Stimulated activated CD4-positive, alpha-beta T cell treated with anti-CD3 and anti-CD28 coated beads, TNF-alpha, amount 100 ng/mL, for 1 hour (primary cell): Measurements from ENCODE around the gene RCOR1.

ENCODE experiments used
- DNase-seq, 3 donors: peaks; one replicate each; pipeline ENCODE4 v3.0.0-alpha.2; 2020; ENCODE audit warnings: low read depth in 3 of 3, low spot score in 1 of 3

The RCOR1 gene

DNA sequence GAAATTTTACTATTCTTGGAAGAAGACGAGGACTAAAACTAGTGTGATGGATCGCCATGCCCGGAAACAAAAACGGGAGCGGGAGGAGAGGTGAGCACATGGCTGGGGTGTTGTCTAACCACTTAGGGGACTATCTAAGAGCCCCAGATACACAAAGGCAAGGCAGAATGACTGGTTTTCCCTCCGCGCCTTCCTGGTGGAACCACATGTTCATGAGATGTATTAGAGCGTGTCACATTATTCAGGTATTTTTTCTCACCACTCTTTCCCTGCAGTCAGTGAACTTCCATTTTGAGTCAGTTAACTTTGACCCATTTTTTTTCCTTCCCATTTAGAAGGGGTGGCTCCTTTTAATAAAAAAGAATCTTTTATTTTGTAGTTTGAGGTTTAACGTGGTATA, 116.0 kb downstream of the RCOR1 start:
- no peak for DNase-seq

DNA sequence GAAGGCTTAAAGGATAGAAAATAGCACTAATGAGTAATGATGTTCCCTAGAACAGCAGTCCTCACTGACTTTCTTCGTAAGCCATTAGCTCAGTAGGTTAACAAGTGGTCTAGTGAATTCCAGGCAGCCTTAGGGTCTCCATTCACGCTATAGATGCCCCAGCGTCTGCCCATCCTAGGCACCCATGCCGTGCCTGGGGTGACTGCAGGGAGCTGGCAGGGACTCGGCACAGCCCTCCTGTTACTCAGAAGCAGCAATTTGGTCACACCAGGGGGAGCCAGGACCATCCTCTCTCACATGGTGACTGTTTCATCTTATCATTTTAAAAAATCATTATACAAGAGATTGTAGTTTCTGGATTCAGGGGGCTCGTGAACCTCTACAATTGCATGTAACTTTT, 118.8 kb downstream of the RCOR1 start:
- no peak for DNase-seq

DNA sequence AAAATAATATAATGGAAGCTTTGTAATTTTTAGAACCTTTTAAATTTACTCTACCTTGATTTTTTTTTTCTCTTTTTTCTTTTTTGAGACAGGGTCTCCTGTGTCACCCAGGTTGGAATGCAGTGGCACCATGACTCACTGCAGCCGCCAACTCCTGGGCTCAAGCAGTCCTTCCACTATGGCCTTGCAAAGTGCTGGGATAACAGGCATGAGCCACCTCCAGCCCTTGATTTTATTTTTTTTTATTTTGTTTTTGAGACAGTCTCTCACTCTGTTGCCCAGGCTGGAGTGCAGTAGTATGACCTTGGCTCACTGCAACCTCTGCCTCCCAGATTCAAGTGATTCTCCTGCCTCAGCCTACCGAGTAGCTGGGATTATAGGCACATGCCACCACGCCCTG, 119.5 kb downstream of the RCOR1 start:
- DNase-seq = no peak

DNA sequence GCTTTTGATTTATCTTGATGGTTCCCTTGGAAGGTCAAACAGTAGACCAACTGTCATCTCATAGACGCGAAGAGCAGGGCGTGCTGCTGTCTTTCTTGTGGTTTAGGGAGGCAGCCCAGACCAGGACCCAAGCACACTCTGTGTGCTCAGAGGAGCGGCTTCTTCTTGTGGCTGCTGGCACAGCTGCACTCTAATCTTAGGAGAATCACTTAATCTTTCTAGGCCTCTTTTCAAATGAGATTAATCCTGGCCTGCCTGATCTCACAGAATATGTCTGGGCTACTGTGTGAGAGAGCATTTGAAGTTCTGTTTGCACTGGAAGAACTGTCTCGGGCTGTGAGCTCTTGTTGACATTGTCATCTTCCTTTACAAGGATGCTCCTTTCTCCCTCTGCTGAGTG, 124.8 kb downstream of the RCOR1 start:
- DNase-seq = no peak

DNA sequence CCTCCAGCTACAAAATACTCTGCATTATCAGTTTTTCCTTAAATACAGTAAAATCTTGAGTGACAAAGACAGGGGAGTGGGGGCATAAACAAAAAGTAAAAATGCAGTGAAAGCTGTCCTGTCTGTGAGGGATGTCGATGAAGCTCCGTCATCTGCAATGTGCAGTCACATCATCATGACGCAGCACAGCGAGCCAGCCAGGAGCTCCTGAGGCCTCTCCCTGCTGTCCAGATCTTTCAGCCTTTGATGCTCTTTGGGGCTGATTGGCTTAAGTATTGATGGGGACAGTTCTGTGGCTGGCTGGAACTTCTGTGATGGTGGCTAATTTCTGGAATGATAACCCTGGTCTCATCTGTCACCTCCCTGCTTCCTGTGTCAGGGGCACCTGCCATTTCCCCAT, 130.2 kb downstream of the RCOR1 start:
- DNase-seq = no peak

DNA sequence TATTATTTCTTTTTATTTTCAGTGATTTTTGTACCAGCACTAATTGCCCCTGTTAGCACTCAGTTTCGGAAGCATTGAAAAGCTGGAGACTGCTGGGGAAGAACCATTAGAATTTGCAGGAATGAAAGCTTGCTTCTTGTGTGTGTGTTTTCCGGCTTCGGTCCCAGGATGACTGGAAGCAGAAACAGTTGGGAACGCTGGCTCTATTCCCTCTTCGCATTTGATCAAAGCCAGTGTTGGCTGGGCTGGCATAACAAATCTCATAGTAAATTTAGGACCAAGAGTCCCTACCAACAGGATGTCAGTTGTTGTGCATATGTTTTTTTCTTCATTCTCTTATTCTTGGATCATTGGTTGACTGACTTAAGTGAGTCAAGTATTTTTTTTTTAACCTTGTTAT, 131.2 kb downstream of the RCOR1 start:
- DNase-seq = no peak

DNA sequence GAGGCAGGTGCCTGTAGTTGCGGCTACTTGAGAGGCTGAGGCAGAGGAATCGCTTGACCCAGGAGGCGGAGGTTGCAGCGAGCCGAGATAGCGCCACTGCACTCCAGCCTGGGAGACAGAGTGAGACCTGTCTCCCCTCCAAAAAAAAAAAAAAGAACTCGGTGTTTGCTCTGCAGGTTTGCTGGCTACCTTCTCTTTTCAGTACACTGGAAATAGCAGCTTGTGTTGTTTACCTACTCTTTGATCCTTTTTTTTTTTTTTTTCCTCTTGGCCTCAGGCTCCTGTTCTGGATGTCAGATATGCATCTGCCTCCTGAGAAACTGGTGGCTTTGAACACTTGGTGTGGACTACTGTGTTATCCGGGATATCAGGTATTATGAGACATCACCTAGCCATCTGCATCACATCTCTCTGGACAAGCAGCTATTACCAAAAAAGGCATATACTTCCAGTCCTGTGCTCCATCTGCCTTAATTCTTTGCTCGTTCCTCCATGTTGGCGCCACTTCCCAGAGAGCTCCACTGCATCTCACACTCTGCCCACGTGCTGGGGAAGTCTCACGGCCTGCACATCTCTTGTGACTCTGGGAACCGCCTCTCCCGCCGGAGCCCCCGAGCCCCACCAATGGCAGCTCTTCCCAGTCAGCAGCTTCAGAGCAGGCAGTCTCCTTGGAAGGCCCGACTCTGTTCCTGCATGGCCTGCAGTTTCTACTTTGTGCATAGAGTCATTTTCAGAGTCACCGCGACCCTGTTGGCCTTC, 133.9 kb downstream of the RCOR1 start:
- no peak for DNase-seq

DNA sequence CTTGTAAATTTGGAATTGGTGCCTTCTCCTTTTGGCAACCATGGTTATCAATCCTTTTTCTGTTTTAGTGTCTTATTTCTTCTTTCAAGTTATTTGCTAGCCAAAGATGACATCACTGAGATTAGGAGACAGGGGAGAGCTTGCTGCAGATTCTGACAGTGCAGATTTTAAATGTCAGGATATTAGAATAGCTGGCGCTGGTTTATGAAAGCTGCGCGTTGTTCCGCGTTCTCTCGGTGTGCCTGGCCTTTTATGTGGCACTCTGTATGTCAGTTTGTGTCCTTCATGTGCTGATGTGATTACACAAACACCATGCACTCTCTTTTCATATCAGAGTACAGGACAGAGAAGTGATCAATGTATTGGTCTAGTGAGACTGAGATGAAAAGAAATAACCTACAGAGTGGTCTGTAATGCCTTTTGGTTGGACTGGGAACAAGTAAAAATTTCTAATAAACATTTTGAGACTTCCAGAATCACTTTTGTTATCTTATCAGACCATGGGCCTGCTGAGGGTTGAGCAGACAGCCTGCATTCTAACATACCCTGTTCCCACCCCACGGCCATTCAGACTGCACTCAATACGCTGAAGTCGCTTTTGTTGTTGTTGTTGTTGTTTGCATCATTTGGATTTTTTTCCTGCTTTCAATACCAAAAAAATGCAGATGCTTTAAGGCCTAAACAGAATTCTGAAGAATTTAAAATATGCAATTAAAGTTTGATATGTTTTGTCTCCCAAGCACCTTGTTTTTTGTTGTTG, 135.1 kb downstream of the RCOR1 start:
- no peak for DNase-seq

DNA sequence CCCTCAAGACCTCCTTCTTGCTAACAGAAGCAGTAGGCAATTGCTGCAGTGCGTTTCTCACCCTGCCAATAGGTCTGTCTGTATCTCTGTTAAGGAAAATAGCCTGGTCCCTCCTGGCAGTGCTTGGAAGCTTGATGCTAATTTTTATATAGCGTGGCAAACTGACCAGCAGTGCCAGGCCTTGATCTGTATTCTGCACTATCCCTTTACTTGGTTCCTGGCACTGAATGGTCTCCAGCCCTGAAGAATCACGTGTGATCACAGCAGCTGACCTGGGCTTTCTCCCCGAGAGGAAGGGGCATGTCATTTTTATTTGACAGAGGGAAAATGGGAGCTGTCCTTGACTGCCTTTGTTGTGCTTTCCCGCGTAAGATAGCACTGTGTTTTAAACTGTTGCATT, 136.1 kb downstream of the RCOR1 start:
- no peak for DNase-seq

DNA sequence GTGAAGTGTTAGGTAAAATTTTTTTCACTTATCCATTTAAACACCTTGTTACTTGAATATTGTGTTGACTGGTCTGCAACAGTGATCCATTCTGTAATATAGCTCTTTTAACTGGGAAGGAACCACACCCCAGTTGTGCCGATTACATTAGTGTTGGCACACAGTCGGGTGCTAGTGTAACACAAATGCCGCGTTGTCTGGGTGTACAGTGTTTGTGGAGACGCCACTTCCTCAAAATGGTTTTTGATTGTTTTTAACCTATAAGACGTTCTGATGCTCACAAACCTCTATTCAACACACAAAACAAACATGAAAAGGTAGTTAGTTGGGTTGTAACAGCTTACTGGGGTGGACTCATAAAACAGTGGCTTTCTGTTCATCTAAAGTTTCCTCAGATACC, 136.8 kb downstream of the RCOR1 start:
- no peak for DNase-seq

DNA sequence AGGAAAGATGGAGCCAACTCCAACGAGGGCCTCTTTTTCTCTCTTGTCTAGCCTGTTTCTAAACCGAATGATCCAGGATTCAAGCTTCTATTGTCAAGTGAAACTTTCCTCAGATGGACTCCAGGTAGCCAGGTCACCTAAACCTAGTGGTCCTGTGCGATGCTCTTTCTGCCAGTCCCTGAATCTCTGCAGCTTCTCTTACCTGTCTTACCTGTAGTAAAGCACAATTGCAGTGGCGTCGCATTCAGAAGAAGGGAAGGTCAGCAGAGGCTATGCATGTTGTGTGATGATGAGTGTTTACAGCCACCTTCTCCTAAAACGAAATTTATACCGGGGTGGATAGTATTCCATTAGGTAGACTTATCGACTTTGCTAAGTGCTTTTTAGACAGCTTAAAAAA, 137.4 kb downstream of the RCOR1 start:
- DNase-seq = no peak

DNA sequence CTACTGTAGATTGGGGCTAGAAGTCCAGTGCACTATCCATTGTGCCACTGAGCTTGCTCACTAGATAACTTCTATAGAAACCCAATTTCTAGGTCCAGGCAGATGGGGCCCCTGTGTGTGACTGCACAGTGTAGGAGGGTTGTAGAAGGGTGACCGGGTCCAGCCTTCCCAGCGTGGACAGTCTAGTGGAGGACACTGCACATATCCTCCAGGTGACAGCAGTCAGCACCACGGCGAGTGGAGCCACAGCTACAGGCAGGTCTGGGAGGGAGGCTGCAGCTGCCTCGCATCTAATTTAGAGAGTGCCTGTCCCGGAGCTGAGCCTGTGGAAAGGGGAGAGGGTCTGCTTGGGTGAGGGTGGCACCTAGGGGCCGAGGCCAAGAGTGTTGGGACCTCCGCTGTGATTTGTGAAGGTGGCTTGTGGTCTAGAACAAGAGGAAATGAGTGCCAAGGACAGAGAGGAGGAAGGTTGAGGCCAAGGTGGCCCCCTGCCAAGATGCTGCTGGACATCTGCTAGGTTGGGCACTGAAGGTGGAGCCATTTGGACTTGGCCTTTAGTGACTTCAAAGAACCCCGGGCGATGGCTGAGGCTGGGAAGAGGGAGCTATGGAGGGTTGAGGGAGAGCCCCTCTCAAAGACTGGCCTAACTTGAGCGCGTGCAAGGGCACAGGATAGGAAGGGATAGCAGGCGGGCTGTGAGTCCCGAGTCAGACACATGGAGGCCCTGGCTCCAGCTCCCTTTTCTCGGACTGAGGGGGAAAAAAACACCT, 138.8 kb downstream of the RCOR1 start:
- no peak for DNase-seq

DNA sequence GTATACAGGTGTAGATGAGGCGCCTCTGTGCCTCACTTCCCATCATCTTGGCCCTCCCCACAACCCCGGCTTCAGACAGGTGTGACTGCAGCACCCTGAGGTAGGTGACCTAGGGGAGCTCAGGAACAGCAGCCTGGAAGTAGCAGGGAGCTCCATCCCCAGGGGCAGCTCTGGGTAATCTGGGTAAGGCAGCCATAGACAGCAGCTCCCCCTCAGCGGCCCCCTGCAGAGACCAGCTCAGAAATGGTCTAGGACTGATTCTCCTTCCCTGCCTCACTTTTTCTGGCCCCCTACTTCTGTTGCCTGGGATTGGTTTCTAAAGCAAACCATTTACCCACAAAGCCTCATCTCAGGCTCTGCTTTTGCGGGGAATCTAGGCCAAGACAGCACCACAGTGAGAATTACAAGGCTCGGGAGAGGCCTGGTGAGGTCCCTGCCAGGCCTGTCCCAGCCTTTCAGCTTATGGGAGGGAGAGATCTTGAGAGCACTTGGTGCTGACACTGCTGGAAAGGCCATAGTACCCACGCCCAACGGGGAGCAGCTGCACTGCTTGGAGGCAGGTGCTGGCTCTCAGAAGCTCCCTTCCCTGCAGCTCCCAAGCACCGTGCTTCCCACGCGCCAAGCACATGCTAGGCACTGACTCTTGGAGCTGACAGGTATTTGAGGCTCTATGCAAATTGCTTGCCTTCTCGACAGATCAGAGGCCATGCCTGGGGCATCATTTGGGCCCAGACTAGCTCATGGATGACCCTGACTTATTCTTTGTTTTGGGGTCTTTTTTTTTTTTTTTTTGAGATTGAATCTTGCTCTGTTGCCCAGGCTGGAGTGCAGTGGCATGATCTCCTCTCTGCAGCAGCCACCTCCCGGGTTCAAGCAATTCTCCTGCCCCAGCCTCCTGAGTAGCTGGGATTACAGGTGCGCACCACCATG, 139.7 kb downstream of the RCOR1 start:
- DNase-seq = no peak

DNA sequence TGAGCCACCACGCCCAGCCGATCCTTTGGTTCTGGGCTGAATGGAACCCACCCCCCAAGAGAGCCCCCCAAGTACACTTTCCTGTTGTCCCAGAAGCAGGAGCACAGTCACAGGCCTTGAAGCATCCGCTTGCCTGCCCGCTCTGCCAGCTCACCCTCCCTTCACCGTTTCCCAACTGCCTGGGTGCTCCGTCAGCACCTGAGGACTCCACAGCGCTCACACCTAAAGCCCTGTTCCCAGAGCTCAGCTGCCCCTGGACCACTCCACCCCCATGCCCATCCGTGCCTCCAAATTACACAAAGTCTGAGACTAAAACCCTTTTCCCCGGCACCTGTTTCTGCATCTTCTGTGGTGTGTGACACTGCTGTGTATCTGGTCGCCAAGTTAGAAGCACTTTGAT, 140.5 kb downstream of the RCOR1 start:
- DNase-seq = no peak

DNA sequence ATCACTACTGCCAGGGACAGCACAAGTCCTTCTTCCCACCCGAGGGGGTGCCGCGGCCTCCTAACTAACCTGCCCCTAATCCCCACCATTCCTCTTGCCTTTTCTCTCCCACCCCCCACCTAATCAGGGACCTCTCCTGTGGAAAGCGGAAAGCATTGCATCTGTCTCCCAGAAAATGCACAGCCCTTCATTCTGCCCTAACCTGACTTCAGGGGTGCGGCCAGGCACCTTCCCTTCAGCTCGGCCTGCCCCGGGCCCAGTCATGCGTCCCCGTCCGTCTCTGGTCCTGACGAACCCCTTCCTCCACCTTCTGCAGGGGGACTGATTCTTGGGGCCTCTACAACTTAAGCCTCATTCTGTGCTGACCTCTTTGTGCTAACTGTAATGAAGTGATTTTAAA, 140.9 kb downstream of the RCOR1 start:
- no peak for DNase-seq

DNA sequence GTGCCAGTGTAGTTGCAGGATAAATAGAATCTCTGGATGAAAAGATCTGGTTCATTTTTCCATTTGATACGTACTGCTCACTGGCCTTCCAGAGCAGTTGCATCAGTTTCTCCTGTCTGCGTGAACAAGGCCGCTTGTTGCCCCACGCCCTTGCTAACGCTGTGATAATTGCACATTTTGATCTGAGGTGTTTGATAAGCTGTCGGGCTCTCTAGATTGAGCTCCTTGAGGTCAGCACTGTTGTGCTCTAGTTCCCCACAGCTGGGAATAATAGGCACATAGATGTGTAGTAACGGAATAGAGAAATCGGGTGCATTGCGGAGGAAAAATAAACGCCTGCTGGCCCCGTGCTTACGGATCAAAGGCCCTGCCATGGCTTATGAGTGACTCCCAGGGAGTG, 142.0 kb downstream of the RCOR1 start:
- no peak for DNase-seq

DNA sequence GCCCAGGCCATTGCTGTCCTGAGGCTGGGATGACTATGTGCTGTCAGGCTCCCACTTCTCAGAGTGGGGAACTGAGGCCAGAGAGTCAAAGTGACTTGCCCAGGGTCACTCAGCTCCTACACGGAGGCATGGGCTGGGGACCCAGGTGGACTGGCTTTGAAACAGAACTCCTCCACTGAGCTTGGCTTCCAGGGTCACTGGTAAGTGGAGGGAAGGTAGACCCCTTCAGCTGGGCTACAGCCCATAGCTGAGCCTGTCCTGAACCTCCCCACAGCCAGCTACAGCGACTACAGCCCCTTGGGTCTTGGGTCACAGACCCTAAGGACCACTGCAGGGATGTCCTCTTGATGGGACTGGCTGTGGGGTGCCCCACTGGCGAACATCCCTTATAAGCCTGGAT, 144.5 kb downstream of the RCOR1 start:
- no peak for DNase-seq

DNA sequence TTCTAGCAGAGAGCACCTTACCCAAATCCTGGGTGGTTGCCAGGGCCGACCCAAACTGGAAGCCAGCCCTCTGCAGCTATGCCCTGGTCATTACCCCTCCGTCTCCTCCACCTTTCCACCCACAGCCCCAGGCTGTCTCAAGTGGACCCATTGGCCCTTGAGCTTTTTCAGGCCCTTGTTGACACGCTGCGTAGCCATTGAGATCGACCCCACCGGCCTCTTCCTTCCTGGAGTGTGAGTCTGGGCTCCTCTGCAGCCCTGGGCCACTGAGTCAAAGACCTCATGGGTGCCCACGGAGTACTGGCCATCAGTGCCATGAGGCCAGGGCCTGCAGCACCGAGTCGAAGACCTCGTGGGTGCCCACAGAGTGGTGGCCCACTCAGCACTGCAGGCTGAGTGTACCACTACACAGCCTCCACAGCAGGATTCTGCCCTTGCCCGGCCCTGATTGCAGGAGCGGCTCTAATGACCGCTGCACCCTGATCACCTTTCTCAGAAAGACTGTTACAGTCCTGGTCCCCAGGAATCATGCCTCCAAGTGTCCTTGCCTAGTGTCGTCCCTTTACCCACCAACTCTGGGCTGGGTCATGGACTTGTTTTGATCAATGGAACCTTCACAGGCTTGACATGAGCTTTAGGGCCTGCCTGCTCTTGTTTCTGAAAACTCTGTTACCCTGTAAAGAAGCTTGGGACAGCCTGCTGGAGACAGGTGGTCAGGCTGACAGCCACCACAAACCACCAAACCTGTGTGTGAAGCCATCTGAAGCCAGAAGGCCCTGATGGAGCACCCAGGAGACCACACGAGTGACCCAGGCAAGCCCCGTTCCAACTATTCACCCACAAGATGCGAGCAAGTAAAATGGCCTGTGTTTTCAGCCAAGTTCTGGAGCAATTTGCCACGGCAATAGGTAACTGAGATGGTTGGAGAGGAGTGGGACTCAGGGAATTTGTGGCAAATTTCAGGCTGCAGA, 145.2 kb downstream of the RCOR1 start:
- DNase-seq = no peak

DNA sequence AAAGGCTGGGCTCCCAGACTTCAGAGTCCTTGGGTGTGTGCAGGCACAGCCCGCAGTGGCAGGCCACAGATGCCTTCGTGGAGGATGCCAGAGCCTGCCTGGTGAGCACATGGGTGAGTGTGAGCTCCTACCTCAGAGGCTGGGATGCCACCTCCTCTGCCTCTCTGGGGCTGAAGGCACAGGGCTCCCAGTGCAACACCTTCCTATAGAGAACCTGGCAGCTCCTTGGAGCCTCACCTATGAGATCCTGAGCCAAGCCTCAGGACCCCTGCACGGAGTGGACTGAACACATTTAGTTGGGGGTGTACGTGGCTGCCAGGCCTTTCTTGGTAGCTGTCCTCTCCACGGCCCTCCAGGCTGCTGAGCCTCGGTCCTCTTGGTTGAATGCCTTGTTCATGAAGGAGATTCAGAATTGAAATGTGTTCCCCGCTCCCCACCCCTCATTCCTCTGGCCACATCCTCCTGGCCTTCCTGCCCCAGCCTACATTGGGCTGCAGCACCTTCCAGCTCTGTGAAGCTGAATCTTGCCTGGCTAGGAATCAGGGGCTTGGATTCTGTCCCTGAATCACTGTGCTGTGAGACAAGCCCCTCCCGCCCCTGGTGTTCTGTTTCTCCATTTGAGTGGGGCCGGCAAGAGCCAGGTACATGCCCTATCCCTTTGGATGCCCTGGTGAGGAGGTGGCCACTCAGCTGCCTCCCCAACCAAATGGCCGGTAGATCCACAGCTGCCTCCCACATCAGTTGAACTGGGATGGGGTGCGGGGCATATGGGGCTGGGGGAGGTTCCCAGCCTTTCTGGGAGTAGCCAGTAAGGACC, 146.1 kb downstream of the RCOR1 start:
- no peak for DNase-seq
